Fibroblast of the conjunctiva (primary cell): ENCODE results near the gene ITGA11.

Experiments
- DNase-seq: peaks from one replicate; pipeline ENCODE4 v3.0.0-alpha.2; 2010; ENCODE audit warnings: low read depth

ITGA11 gene

GRCh38 chr15:68310804-68311463, 121.0 kb downstream of the ITGA11 start:
- DNase-seq, result no peak

DNA sequence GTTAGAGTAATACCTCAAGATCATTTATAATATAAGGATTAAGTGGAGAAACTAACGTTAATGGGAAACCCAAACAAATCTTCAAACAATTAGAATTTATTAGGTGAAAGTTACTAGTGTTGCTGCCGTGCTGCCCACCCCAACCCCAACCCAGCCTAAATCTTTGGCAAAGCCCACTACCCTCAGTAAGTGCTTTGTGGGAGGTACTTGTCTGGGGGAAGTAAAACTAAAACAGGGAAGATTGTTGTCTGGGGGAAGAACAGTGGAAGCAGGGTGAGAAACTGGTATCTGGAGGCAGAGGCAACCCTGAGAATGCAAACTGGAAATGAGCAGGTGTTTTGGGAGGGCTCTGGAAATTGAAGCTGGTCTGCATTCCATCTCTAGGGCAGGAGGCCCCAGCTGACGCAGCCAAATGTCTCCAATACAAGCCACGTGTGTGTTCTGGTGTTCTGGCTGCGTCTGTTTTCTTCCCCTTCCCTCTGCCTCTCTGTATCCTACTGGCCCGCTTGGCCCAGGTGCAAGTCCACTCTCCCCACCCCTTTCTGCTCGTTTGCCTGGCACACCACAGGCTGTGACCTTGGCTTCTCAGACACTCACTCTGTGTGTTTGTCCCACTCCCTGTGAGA, 121.7 kb downstream of the ITGA11 start:
- no peak for DNase-seq

DNA sequence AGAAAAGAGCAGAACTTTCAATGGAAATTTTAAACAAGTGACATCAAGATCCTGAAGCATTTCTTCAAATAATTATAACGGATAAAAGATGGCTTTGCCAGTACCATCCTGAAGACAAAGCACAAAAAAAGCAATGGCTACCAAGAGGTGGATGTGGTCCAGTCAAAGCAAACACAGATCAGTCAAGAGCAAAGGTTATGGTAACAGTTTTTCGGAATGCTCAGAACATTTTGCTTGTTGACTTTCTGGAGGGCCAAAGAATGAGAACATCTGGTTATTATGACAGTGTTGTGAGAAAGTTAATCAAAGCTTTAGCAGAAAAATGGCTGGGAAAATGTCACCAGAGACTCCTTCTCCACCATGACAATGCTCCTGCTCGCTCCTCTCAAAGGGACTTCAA, 122.9 kb downstream of the ITGA11 start:
- no peak for DNase-seq

- no peak for DNase-seq
Observed at GRCh38 chr15:68307131-68307928, 124.6 kb downstream of the ITGA11 start.

GRCh38 chr15:68305420-68305871, 126.5 kb downstream of the ITGA11 start:
- DNase-seq, result no peak

DNA sequence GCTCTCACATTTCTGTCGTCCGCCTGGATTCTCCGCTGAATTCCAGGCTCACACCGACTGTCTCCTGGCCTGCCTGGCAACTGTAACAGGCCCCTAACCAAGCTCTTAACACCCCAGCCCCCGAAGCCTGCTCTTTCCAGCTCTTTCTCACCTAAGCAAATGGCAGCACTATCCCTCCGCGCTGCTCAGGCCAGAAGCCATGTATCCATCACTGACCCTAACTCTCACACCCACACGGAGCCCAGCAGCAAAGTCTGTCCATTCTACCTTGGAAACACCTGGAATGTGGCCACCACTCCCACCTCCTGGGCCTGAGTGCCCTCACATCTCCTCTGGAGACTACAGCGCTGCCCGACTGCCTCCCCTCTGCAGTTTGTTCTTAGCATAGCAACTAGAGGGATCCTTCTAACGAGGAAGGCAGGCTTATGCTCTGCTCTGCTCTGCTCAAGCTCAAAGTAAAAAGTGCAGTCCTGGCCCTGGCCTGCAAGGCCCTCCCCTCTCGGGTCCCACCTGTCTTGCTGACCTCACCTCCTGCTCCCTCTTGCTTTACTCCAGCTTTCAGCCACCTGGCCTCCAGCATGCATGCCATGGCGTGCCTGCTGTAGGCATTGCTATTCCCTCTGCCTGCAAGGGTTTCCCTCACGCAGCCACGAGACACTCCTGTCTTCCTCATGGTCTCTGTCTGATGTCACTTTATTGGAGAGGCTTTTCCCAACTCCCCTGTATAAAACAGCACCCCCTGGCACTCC, 127.2 kb downstream of the ITGA11 start:
- DNase-seq, result no peak

- DNase-seq, result no peak
Observed at GRCh38 chr15:68303560-68304436, 128.2 kb downstream of the ITGA11 start.

GRCh38 chr15:68303134-68303533, 128.8 kb downstream of the ITGA11 start:
- no peak for DNase-seq

DNA sequence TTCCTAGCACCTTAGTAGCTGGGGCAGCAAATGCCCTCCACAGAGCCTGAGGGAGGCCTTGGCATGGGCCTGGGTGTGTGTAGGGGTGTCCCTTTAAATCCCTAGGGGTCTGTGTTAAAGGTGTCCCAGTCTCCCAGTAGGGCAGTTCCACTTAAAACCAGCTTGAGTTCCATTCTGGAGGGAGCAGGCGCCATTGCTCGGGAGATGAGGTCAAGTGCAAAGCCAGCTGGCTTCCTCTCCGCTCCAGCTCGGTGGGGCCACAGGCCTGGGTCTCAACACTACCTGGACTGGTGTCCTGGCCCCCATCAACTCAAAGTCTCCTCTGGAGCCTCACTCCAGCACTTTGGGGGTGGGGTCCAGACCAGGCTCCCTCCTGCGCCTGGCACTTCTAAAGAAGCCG, 129.2 kb downstream of the ITGA11 start:
- no peak for DNase-seq

- no peak for DNase-seq
Observed at GRCh38 chr15:68301301-68301700, 130.7 kb downstream of the ITGA11 start.

GRCh38 chr15:68300115-68300940, 131.6 kb downstream of the ITGA11 start:
- DNase-seq, result no peak

GRCh38 chr15:68299436-68299835, 132.5 kb downstream of the ITGA11 start:
- DNase-seq, result no peak

DNA sequence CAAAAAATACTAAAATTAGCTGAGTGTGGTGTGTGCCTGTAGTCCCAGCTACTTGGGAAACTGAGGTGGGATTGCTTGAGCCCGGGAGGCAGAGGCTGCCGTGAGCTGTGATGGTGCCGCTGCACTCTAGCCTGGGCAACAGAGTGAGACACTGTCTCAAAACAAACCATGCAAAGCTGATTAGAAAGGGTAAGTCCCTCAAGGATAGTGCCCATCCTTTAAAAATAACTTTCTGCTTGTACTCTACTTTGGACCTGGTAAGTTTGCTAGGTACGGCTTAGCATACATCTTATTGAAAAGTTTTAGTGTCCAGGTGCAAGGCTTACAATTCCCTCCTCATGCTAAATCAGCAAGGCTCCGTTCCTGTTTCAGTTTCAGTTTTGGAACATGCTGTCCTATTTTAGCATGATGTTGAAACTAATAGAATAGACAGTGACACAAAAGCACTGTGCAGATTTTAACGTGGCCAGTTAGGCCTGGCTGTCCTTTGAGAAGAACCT, 133.0 kb downstream of the ITGA11 start:
- no peak for DNase-seq

GRCh38 chr15:68298336-68298735, 133.6 kb downstream of the ITGA11 start:
- DNase-seq, result no peak

DNA sequence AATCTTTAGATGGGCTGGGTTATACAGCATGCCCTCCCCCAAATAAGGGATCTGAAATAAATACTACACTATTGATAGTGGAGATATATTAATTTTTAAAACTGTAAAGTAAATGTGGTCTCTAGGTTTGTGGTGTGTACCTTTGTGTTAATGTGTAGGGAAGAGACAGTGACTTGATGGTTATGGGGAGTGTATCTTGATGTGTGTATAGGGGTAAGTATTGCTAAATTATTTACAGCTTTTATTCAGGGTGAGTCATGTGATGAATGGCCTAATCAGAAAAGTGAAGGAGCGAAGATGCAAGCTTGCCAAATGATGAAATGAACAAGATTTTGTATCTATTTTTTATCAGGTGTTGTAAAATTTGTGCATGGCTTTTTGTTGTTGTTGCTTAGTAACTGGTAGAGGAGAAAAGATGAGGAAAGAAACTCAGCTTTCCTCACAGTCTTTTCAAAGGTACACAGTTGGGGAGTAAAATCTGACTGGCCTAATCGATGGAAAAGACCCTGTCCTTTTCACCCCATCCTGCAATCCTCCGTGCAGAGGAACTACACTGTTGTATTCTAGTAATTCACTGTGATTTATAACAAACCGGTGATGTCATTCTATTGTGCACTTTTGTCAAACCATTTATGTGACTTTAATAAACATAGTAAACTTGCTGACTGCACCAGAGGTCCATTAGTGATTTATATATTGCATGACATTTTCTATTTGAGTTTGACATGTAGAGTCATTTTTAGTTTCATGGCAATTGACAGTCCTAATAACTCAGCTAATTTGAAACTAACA, 136.8 kb downstream of the ITGA11 start:
- DNase-seq, result no peak

DNA sequence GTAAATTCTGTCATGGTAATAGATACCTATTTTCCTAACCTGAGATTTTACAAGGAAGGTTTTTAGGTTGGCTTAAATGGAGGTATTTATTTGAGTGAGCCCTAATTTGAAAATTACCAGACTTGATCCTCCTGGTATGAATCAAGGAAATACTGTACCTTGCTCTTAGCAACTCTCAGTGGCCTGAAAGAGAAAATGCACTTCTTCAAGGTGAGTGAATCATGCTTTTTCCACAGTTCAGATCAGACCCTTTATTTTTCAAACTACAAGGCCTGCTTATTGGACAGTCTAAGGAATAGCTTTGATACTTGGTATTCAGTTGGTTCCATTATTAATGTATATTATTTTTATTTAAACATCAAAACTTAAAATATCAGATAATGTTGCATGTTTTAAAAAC, 139.0 kb downstream of the ITGA11 start:
- DNase-seq, result no peak

DNA sequence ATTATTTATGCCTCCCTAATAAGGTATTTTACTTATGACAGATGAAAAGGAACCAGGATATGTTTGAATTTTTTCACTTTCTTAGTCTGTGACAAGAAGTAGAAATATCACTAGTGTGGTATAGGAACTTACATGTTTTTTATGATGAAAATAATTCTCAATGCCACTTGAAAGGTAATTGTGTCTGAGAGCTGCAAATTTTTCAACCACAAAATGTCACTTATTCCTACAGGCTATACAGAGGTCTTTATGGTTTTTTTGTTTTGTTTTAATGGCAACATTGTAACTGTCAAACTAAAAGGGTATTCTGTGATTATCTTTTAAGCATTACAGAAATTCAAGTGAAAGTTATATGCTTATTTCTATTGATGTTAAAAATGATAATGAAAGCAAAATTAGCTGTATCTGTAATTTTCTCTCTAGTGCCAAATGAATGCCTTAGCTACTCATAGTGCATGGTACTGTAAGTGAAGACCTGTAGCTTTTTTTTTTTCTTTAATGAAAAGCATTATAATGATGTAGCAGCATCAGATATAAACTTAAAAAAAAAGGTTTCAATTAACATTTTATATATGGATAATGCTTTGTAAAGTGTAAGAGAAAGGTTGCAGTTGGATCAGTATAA, 139.7 kb downstream of the ITGA11 start:
- no peak for DNase-seq

GRCh38 chr15:68290715-68291114, 141.2 kb downstream of the ITGA11 start:
- DNase-seq, result no peak
